COLO668 (cell line): Measurements from ENCODE around the gene OR10H4.
"Not testable (repeated sequence)": the region's sequence is repeated elsewhere in the genome, so short reads cannot be mapped to it uniquely, and the experiment has no call there.

Experiments
- DNase-seq: peaks from one replicate; lab custom pipeline; 2025; ENCODE audit not compliant: unreplicated experiment; lab: John Stamatoyannopoulos, UW

OR10H4 gene

GRCh38 chr19:15937771-15938170, 11.0 kb upstream of the OR10H4 start:
- no peak for DNase-seq

- no peak for DNase-seq
Observed at GRCh38 chr19:15944401-15944800, 4.4 kb upstream of the OR10H4 start.

DNA sequence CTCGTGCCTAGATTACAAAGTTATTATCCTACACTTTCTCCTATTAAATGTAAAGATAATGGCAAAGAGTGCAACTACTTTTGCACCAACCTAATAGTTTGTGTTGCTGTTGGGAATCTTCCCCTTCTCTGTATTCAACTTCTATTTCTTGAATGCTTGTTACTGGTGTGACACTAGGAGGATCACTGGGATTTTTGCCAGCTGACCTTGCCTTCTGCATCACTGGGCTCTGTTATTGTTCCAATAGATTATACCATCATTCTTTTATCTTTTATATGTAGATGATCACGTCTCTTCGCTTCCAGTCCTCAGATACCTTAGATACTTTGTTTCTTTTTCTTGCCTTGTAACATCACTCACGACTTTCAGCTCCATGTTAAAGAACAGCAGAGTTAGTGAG, 3.5 kb upstream of the OR10H4 start:
- no peak for DNase-seq

GRCh38 chr19:15954820-15955219, 6.0 kb downstream of the OR10H4 start:
- DNase-seq = no peak

GRCh38 chr19:15962319-15962718, 13.5 kb downstream of the OR10H4 start:
- no peak for DNase-seq

- no peak for DNase-seq
Observed at GRCh38 chr19:15964231-15964630, 15.4 kb downstream of the OR10H4 start.

DNA sequence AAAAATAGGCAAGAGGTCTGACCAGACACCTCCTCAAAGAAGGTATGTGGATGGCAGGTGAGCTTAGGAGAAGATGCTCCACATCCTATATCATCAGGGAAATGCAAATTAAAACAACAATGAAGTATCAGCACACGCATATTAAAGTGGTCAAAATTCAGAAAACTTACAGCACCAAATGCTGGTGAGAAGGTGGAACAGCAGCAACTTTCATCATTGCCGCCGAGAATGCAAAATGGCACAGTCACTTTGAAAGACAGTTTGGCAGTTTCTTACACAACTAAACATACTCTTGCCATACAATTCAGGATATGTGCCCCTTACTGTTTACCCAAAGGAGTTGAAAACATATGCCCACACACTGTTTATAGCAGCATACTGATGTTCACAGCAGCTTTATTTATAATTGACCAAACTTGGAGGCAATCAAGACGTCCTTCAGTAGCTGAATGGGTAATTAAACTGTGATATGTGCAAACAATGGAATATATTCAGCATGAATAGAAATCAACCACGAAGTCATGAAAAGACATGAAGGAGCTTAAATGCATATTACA, 22.5 kb downstream of the OR10H4 start:
- no peak for DNase-seq

DNA sequence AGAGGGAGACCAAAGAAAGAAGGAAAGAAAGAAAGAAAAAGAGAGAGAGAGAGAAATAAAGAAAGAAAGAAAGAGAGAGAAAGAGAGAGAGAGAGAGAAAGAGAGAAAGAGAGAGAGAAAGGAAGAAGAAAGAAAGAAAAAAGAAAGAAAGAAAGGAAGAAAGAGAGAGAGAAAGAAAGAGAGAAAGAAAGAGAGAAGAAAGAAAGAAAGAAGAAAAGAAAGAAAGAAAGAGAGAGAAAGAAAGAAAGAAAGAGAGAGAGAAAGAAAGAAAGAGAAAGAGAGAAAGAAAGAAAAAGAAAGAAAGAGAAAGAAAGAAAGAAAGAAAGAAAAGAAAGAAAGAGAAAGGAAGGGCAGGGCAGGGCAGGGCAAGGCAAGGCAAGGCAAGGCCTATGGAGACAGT, 23.2 kb downstream of the OR10H4 start:
- DNase-seq = not testable (repeated sequence)

GRCh38 chr19:15974856-15975255, 26.0 kb downstream of the OR10H4 start:
- DNase-seq = no peak

DNA sequence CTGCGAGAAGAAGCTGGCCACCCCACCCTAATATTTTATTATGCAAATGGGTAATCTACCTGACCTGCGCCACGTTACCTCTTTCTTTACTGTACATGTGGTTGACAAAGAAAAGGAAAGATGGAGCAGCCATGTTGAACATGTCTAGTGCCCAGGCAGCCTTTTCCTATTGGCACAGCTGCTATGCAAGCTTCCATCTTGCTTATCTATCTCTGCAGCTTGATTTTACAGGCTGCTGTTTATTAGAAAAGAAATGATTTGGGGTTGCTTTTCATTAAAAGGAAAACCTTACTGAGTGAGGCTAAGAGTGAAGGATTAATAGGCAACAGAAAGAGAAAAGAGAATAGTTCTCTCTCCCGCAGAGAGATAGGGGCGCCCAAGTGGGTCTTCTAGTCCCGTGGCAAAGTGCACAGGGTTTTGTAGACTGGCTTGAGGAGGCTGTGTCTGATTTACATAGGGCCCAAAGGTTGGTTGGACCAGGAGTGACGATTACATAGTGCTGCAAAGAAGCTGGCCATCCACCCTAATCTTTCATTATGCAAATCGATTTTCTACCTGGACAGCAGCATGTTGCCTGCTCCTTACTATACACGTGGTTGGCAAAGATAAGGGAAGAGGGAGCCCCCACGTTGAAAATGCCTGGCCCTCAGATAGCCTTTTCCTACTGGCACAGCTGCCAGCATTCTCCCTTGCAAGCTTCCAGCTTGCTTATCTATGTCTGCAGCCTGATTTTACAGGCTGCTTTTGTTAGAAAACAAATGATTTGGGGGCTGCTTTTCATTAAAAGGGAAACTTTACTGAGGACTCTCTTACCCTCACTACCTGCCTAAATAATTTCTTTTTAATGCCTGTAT, 28.3 kb downstream of the OR10H4 start:
- no peak for DNase-seq

GRCh38 chr19:15977690-15978089, 28.9 kb downstream of the OR10H4 start:
- DNase-seq = no peak

DNA sequence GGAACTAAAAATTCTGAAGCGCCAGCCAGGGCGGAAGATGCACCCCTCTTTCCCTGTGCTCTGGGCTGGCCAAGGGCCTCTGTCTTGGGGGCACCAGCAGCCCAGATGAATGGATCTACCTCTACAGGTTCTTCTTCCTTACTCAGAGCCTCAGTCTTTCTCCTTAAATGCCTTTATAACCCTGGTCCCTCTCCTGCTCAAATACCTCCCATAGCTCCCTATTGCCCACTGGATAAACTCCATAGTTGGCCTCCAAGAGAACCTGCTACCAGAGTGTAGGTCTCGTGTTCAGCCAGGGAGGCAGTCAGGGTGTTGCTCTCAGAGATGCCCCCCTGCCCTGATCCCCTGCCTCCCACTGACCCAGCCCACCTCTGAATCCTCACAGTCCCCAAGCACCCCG, 30.5 kb downstream of the OR10H4 start:
- no peak for DNase-seq

GRCh38 chr19:15985831-15986230, 37.0 kb downstream of the OR10H4 start:
- not testable (repeated sequence) for DNase-seq

- DNase-seq = no peak
Observed at GRCh38 chr19:15986701-15987100, 37.9 kb downstream of the OR10H4 start.

DNA sequence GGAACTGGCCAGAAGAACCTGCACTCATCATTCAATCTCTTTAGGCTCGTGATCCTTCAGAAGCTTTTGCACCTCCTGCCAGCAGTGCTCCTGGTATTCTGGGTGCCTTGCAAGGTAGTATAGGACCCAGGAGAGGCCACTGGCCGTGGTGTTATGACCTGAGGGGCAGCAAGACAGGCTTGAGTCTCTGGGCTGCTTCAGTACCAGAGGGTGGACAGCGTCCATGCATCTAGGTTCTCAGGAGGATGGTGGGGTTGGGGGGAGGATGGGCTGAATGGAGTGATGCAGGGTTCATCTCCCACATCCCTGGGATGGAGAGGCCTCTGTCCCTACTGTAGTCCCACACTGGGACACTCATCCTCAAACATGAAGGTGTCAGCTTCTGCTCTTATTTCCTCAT, 41.1 kb downstream of the OR10H4 start:
- no peak for DNase-seq

GRCh38 chr19:15991602-15992001, 42.8 kb downstream of the OR10H4 start:
- DNase-seq = no peak

GRCh38 chr19:15992014-15992413, 43.2 kb downstream of the OR10H4 start:
- no peak for DNase-seq

DNA sequence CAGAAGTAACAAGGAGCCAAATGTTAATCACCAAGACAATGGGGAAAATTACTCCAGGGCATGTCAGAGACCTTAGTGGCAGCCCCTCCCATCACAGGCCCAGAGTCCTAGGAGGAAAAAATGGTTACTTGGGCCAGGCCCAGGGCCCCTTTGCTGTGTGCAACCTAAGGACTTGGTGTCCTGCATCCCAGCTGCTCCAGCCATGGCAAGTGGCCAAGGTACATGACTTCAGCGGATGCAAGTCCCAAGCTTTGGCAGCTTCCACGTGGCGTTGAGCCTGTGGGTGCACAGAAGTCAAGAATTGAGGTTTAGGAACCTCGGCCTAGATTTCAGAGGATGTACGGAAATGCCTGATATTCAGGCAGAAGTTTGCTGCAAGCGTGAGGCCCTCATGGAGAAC, 46.7 kb downstream of the OR10H4 start:
- DNase-seq = no peak

DNA sequence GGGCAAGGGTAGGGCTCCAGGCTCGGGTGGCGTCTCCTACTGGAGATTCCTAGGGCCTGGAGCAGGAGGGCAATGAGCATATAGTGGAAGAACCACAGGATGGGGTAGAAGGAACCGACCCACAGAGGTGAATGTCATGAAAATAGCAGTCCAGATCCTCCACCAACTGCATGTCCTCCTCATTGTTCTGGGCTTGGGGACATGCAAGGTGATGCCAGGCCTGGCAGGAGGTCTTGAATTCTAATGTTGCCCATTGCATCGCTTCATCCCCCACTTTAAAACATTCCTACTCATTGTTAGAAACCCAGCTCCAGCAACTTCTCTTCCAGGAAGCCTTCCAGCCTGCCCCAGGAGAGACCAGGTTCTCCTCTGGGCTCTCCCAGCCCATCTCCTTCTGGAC, 49.4 kb downstream of the OR10H4 start:
- no peak for DNase-seq
